GM19025 (cell line): ENCODE measurements around the gene SLC23A1.

Experiments used
- ATAC-seq: cut with Tn5 transposase; IDR thresholded peaks from one replicate; pipeline ENCODE4 v1.9.1; 2021; ENCODE audit warnings: mild to moderate bottlenecking, low read depth, moderate library complexity; ENCODE audit not compliant: unreplicated experiment

Gene SLC23A1

GRCh38 chr5:139408191-139408590, 25.1 kb upstream of the SLC23A1 start:
- no peak for ATAC-seq

DNA sequence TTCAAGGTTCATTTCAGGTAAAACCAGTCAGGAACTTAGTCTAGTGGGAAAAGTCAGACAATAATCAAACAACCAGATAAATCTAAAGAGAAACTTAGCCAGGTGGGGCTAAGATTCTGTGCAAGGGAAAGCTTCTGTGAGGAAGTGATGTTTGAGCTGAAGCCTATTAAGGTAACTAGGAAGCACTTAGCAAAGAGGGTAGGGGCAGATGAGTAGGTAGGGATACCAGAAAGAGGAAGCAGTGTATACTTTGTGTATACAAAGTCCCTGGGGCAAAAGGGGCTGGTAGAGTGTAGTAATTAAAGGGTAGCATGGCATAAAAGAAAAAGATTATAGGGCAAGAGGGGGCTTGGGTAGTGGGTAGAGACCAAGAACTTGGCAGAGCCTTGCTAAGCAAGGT, 24.4 kb upstream of the SLC23A1 start:
- ATAC-seq, result no peak

- no peak for ATAC-seq
Observed at GRCh38 chr5:139406963-139407362, 23.9 kb upstream of the SLC23A1 start.

DNA sequence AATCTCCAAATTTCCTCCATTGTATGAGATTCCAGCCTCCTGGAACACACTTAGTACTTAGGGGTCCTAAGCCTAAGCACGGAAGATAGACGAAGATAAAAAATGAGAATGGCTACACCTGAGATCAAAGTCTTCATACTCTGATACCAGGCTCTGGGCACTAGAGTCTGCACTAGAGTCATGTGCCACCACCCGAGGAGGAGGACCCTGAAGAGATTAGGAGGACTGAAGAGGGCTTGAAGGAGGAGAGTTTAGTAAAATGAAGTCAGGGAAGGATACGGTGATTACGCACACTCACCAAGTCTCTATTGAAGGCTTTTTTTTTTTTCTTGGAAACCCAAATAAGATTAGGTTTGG, 21.4 kb upstream of the SLC23A1 start:
- no peak for ATAC-seq

- ATAC-seq, result peak; percentile 78
Observed at GRCh38 chr5:139403787-139404483, 20.8 kb upstream of the SLC23A1 start, which contains the start of gene SPATA24. Gene SPATA24, minus strand, starts transcription at chr5:139404089. Its CDS starts 29 bp downstream, at chr5:139404060.

DNA sequence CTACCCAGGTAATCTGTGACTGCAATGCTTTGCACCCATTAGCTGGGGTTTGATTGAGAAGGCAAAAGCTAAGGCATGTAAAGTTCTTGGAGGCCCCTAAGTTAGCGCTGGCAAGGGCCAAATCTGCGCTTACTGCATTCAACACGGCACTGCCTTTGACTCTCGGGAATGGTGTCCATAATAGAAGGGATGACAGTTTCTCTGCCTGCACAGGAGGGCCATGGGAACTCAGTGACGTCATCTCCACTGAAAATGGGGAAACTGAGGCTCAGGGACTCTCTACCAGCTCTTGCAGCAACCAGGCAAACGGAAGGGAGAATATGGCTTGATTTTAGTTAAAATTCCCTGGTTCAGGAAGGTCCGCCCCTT, 20.3 kb upstream of the SLC23A1 start:
- no peak for ATAC-seq

DNA sequence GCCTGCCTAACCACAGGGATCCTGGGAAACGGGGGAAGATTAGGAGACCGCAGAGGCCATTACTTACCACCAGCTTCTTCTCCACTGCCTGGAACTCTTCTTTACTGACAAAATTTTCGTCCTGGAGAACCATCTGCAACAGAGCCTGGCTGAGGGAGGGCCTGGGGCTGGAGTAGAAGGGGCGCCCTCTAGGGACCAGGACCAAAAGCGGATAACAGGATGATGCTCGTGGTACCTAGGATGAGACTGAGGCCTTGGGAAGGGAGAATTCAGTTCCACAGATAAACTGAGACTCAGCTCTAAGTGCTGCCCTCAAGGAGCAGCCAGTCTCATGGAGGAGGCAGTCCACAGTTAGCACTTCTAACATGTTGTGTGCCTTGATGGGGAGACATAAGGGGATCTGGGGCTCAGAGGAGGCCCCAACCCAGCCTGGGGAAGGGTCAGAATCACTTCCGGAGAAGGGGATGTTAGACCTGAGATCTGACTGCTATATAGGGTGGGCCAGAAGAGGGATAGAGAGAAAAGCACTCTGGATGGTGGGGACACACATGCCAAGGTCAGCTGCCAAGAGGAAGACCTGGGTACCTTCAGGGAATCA, 19.6 kb upstream of the SLC23A1 start:
- ATAC-seq, result no peak

DNA sequence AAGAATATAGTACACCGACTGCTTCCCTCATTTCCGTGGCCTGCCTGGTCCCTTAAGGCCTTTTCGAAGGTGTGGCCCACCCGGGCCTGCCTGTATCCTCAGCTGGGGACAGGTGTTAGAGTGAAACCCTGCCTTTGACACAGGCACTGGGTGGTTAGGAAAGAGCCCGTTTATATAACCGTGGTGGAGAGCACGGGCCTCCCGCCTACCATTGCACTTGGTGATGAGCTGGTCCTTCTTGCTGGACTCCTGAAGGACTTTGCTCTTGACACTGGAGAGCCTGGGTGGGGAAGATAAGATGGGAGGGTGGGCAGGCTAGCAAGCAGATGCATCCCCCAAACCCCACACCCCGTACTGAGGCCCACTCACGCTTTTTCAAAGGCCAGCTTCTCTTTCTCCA, 18.4 kb upstream of the SLC23A1 start:
- ATAC-seq, result no peak

- ATAC-seq, result no peak
Observed at GRCh38 chr5:139399501-139400121, 16.5 kb upstream of the SLC23A1 start.

DNA sequence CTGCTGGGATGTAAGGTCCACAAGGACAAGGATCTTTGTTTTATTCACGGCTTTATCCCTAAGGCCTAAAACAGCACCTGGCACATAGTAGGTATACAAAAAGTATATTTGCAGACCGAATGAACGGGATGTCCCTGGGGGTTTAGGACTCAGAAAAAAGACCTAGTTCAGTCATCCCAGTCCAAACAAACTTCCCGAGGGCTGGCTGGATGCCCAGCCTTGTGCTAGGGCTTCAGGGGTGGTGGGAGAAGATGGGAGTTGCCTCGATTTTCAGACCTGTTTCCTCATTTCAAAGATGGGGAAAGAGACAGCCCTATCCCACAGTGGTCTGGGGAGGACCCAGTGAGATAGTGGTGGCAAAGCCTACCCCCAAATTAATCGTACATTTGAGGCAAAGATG, 14.8 kb upstream of the SLC23A1 start:
- no peak for ATAC-seq

GRCh38 chr5:139396691-139397090, 13.6 kb upstream of the SLC23A1 start:
- no peak for ATAC-seq

DNA sequence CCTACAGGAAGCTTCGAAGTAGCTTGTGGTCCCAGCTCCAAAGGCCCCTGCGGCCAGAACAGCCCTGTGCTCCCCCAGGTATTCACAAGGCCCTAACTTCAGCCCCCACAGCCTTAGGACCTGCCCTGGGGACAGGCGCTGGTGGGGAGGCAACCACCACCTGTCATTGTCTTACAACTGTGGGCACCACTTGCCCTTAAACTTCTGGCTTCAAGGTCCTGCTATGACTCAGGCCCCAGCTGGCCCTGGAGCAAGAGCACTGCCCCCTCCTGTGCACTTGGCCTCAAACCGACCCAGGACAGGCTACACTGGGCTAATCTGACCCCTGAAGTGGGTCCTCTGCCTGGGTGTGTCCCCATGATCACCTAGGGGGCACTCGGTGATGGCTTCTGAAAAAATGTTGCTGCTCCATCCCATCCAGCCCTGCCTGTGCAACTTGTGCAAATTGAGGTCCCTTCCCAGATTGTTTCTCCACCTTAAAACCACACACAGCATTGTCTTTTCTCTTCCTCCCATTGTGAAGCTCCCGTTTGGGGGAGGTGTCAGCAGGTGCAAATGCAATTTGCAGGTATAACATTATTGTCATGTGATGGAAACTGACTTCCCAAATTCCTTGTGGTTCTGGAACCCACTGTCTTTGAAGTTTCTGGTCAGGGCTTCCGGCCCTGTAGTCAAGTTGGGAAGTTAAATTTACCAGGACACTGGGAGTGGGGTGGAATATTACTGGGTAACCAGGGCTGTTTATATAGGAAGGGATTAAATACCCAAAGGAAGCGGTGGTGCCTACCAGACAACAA, 12.9 kb upstream of the SLC23A1 start:
- ATAC-seq, result no peak

- ATAC-seq, result no peak
Observed at GRCh38 chr5:139394654-139395566, 11.8 kb upstream of the SLC23A1 start, which contains the start of gene PROB1. Gene PROB1, minus strand, starts transcription at chr5:139395104. Its CDS starts 23 bp downstream, at chr5:139395081.

GRCh38 chr5:139394123-139394653, 11.1 kb upstream of the SLC23A1 start:
- no peak for ATAC-seq

- ATAC-seq, result no peak
Observed at GRCh38 chr5:139393497-139394122, 10.5 kb upstream of the SLC23A1 start.

- peak; percentile 37 for ATAC-seq
Observed at GRCh38 chr5:139392678-139393496, 9.8 kb upstream of the SLC23A1 start.

GRCh38 chr5:139392324-139392677, 9.2 kb upstream of the SLC23A1 start:
- ATAC-seq, result no peak

DNA sequence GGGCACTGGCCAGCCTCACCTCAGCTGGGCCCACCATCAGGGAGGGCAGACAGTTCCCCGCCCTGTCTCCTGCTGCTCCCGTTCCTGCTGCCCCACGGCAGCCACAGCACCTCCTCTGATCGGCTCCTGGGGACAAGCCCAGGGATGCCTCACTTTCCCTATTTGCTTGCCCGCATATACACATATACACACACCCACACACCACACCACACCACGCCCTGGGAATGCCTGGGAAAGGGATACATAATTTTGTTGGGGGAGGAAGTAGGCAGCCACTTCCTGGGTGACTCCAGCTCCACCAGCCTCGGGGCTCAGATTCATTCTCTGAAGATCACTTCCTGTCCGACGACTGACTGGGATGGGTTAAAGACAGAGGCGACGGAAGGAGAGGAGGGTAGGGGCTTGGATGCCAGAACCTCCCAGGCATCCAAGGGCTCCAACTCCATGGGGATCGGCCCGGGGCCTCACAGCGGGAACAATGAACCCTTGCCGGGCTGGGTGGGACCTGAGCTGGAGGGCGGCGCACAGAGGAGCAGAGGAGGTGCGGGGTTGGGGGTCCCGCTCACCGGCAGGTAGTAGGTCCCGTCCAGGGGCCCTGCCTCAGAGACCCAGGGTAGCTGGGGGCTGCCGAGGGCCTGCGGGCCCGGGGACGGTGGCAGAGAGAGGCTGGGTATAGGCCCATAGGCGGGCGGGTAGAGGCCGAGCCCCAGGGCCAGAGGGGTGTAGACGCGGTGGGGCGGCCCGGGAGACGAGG, 8.7 kb upstream of the SLC23A1 start:
- ATAC-seq, result no peak
